ENCODE data around the gene VPS11.
"Not testable (repeated sequence)": the region's sequence is repeated elsewhere in the genome, so short reads cannot be mapped to it uniquely, and the experiment has no call there.

VPS11 gene

GRCh38 chr11:119039471-119039870 is 28.1 kb upstream of the VPS11 start:
- DNase-seq = not testable (repeated sequence)

GRCh38 chr11:119041821-119042514 is 25.6 kb upstream of the VPS11 start:
- DNase-seq = no peak

GRCh38 chr11:119042927-119043326 is 24.7 kb upstream of the VPS11 start:
- no peak for DNase-seq

GRCh38 chr11:119044708-119045107 is 22.9 kb upstream of the VPS11 start:
- DNase-seq = no peak

- no peak for DNase-seq
These were observed 21.1 kb upstream of the VPS11 start for GRCh38 chr11:119046489-119046888.

GRCh38 chr11:119047205-119047604 is 20.4 kb upstream of the VPS11 start:
- no peak for DNase-seq

GRCh38 chr11:119048644-119049043 is 19.0 kb upstream of the VPS11 start:
- DNase-seq = no peak

- no peak for DNase-seq
These were observed 18.5 kb upstream of the VPS11 start for GRCh38 chr11:119049081-119049480.

GRCh38 chr11:119051440-119052162 is 16.0 kb upstream of the VPS11 start:
- DNase-seq = no peak

- DNase-seq = no peak
These were observed 15.3 kb upstream of the VPS11 start for GRCh38 chr11:119052163-119052814.

- no peak for DNase-seq
These were observed 13.2 kb upstream of the VPS11 start for GRCh38 chr11:119054418-119054817.

GRCh38 chr11:119055901-119056300 is 11.7 kb upstream of the VPS11 start:
- DNase-seq = no peak

- no peak for DNase-seq
These were observed 11.1 kb upstream of the VPS11 start for GRCh38 chr11:119056421-119056999.

GRCh38 chr11:119057000-119057769 is 10.4 kb upstream of the VPS11 start, which contains the start of gene HYOU1:
HYOU1 (minus strand) TSS chr11:119057205; CDS start chr11:119056160, 1,045 bp downstream.
- peak; percentile 89 for DNase-seq

GRCh38 chr11:119059128-119059527 is 8.5 kb upstream of the VPS11 start:
- not testable (repeated sequence) for DNase-seq

- no peak for DNase-seq
These were observed 6.4 kb upstream of the VPS11 start for GRCh38 chr11:119061256-119061655.

- DNase-seq = no peak
These were observed 4.8 kb upstream of the VPS11 start for GRCh38 chr11:119062779-119063178.

- DNase-seq = peak; percentile 14
These were observed 2.2 kb upstream of the VPS11 start for GRCh38 chr11:119065369-119065768.

GRCh38 chr11:119077839-119078238 is 10.2 kb downstream of the VPS11 start:
- DNase-seq = no peak

- no peak for DNase-seq
These were observed 11.2 kb downstream of the VPS11 start for GRCh38 chr11:119078675-119079420.

GRCh38 chr11:119081682-119082260 is 14.2 kb downstream of the VPS11 start:
- no peak for DNase-seq

All from NCI-H446 treated with DMSO at 0.1 percent for 48 hours (cell line).